ENCODE measurements around the gene NCOA6. TPM values are rescaled to one million over a fixed set of nuclear protein-coding genes. Genes with fewer than 3 reads are reported as not detected.

Gene NCOA6
- total RNA-seq, 1 donor from 2014 or later = 79.5 TPM

DNA sequence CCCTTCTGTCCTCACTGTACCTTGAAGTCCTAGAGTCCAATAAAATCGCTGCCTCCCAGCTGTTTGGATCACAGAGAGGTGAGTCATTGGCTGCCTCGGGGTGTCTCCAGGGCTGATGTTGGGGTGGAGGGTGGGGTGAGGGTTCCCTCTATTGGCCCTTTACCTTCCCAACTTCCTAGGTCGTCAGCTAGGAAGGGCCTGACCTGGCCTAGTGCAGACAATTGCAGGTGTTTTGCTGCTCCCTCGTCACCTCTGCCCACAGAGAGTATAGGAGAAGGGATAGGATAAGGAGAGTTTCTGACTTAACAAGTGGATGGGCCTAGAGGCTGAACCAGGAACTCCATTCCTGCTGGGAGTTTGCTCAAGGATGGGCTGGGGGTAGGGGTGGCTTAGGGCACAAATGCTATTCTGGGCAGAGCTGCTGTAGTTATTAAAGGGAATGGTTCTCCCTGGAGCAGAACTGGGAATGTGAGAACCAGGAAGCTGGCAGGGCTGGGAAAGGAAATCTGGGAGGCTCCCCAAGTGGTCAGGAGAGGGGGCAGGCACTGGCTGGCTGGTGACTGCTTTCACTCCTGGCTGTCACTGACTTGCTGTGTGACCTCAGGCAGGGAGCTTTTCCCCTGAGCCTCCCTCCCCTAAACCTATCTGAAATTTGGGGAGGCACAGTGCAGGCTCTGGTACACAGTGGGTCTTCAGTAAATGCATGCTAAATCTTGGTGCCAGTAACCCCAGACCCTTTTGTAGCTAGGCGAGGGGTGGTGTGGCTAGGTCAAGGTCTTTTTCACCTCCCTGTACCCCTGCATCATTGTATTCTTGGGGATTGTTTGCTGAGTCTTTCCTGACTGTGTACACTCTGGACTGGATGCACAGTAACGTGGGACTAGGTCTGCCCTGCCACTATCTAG is 119.8 kb downstream of the NCOA6 start:
- H3K27me3 Mint-ChIP-seq (ENCODE audit: low read depth) = peaks cover 50% of the 10 kb centered on the region
- no peak for DNase-seq (ENCODE audit: low read depth, low spot score)

DNA sequence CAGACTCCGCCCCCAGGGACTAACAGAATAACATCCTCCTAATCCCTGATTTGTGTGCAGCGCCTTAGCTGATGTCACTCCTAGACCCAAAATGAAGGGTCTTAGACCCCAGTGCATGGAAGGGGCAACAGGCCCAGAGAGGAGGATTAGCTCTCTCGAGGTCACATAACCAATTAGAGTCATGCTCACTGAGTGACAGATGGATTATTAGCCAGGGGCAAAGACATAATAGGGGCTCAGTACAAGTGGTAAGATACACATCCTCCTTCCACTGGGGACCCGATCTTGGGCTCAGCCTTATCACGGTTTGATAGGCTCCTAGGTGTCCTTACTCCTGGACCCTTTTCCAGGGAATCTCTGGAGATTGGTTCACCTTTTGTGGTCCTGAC is 120.4 kb downstream of the NCOA6 start:
- Mint-ChIP-seq H3K4me1 (peaks cover 36% of the 10 kb centered on the region), H3K27me3 (ENCODE audit: low read depth) (peaks cover 46% of the 10 kb centered on the region), H3K9me3 (no peaks in the 10 kb centered on the region), H3K36me3 (ENCODE audit: low read depth) (no peaks in the 10 kb centered on the region), H3K27ac (ENCODE audit: unreplicated experiment) (peak overlapping the region; percentile 97), H3K4me3 (peak overlapping the region; percentile 95)
- TF ChIP-seq, protein P1, sequence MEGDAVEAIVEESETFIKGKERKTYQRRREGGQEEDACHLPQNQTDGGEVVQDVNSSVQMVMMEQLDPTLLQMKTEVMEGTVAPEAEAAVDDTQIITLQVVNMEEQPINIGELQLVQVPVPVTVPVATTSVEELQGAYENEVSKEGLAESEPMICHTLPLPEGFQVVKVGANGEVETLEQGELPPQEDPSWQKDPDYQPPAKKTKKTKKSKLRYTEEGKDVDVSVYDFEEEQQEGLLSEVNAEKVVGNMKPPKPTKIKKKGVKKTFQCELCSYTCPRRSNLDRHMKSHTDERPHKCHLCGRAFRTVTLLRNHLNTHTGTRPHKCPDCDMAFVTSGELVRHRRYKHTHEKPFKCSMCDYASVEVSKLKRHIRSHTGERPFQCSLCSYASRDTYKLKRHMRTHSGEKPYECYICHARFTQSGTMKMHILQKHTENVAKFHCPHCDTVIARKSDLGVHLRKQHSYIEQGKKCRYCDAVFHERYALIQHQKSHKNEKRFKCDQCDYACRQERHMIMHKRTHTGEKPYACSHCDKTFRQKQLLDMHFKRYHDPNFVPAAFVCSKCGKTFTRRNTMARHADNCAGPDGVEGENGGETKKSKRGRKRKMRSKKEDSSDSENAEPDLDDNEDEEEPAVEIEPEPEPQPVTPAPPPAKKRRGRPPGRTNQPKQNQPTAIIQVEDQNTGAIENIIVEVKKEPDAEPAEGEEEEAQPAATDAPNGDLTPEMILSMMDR (conservative IDR thresholded peaks at IDR 0.05) = no peak
- DNase-seq (ENCODE audit: low read depth, low spot score) = no peak

More for the DNA sequence above, 119.8 kb downstream of the NCOA6 start:
- Mint-ChIP-seq H3K4me1 (peaks cover 43% of the 10 kb centered on the region), H3K27ac (ENCODE audit: unreplicated experiment) (no peak overlapping the region), H3K36me3 (ENCODE audit: low read depth) (no peaks in the 10 kb centered on the region), H3K9me3 (no peaks in the 10 kb centered on the region), H3K4me3 (peak overlapping the region; percentile 95)
- TF ChIP-seq, protein P1 (conservative IDR thresholded peaks at IDR 0.05) = peak; percentile 39

DNA sequence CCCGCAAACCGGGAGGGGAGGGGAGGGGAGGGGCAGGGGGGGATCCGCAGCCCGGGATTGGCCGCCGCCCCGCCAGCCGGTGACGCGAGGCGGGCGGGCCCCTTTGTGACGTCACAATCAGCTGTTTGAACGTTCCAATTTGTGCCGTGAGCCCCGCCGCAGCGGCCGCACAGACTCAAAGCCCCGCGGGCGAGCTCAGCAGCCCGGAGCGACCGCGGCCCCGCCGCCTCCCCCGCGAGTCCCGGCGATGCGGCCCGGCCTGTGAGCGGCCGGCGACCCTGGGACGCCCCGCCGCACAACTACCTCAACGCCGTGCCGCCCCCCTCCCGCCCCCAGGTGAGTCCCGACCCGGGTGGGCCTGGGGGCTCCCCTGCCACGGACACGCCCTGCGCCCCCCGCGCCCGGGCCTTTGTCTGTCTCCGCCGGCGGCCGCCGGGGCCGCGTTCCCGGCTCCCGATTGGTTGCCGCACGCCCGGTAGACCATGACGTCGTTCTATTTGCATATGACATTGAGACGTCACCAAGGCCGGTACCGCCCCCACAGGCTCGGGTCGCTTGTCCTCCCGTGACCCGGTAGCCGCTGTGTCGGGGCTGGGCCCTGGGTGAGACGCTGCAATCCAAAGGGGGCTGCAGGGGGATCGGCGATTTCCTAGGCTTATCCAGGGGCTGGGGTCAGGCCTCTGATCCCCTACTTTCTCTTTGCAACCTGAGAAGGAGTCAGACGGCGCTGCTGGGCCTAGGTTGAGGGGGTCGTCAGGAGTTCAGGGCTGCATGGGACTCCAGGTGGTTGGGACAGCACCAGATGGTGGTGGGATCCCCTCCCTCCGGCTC is 121.1 kb downstream of the NCOA6 start, which contains the start of gene TP53INP2:
Gene TP53INP2, plus strand, starts transcription at position 168 of the 831 bp plus-strand sequence. CDS start 4,396 bp downstream, outside the sequence.
- Mint-ChIP-seq H3K27ac (ENCODE audit: unreplicated experiment) (peak within 1 kb of the TSS; percentile 98), H3K4me1 (peaks cover 36% of the 10 kb centered on the region)

DNA sequence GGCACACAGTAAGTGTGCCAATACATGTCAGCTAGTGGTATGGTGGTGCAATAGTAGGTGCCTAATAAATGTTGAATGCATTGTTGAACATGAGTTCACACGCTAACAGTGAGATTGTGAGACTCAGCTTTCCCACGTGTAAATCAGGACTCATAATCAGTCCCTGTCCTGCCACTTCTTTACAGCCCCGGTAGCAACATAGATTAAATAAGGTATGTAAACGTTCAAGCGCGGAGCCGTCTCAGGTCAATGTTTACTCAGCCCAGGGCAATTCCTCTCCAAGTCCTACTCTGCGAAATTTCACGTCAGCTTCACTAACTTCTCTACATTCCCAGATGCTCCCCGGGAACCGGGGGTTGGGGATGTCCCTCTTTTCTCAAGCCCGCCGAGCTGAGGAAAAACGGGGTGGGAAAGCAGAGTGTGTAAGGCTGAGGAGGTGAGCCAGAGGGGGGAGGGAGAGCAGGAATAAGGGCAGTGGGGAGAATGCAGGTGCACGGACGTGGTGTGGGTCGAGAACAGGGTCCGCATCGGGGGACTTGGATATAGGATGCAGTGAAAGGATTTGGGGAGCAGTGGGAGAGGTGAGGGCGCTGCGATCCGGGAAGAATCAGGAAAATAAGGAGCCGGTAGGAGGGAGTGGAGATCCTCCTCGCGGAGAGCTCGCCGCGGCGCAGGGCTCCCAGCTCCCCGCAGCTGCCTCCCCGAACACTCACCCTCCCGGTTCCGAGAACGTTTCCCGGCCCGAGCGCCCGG is 121.9 kb downstream of the NCOA6 start:
- H3K9me3 Mint-ChIP-seq = no peaks in the 10 kb centered on the region
- peaks cover 41% of the 10 kb centered on the region for H3K27me3 Mint-ChIP-seq (ENCODE audit: low read depth)
- TF ChIP-seq, protein P1 (conservative IDR thresholded peaks at IDR 0.05) = peak; percentile 16
- peaks cover 34% of the 10 kb centered on the region for H3K4me1 Mint-ChIP-seq
- peak overlapping the region; percentile 95 for H3K4me3 Mint-ChIP-seq
- peak overlapping the region; percentile 98 for H3K27ac Mint-ChIP-seq (ENCODE audit: unreplicated experiment)
- no peaks in the 10 kb centered on the region for H3K36me3 Mint-ChIP-seq (ENCODE audit: low read depth)
- DNase-seq (ENCODE audit: low read depth, low spot score) = no peak

More for the DNA sequence above, 121.1 kb downstream of the NCOA6 start, which contains the start of gene TP53INP2:
- TF ChIP-seq, protein P1 (conservative IDR thresholded peaks at IDR 0.05) = no peak
- Mint-ChIP-seq H3K27me3 (ENCODE audit: low read depth) (peaks cover 43% of the 10 kb centered on the region), H3K4me3 (peak within 1 kb of the TSS; percentile 95), H3K36me3 (ENCODE audit: low read depth) (no peaks in the 10 kb centered on the region), H3K9me3 (no peaks in the 10 kb centered on the region)
- DNase-seq (ENCODE audit: low read depth, low spot score) = peak; percentile 87

DNA sequence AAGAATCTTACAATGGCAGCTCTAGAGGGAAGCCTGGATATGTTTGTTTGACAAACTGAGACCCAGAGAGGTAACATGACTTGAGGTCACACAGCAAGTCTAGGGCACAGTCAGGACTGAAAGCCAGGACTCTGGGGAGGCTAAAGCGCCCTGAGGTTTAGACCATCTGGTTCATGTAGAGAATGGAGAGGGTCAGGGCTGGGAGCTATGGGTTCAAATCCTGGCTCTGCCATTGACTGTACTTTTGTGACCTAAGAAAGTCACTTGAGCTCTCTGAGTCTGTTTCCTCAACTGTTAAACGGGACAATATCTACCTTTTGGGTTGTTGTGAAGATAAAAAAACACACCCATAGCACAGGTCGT is 122.4 kb downstream of the NCOA6 start:
- TF ChIP-seq, protein P1 (conservative IDR thresholded peaks at IDR 0.05) = no peak
- H3K4me3 Mint-ChIP-seq = peak overlapping the region; percentile 95
- H3K9me3 Mint-ChIP-seq = no peaks in the 10 kb centered on the region
- DNase-seq (ENCODE audit: low read depth, low spot score) = no peak
- peaks cover 28% of the 10 kb centered on the region for H3K4me1 Mint-ChIP-seq
- no peak overlapping the region for H3K27ac Mint-ChIP-seq (ENCODE audit: unreplicated experiment)
- H3K36me3 Mint-ChIP-seq (ENCODE audit: low read depth) = no peaks in the 10 kb centered on the region
- peaks cover 36% of the 10 kb centered on the region for H3K27me3 Mint-ChIP-seq (ENCODE audit: low read depth)
